GM23338 (cell line): Measurements from ENCODE around the gene PRR22.

Source experiments
- CREB1 ChIP-seq: fragments of 250-450 bp; sonication (Bioruptor Pico); IDR thresholded peaks from 2 replicates; pipeline ENCODE4 v1.5.0; 2020; ENCODE audit warnings: low read depth, mild to moderate bottlenecking, moderate library complexity
- CTCF ChIP-seq, 2 experiments: fragments of 200-600 bp in 1 of 2; sonication (generic) in 1 of 2; conservative IDR thresholded peaks; 2 replicates each; pipeline versions ENCODE4 v1.5.1 to v1.6.1; 2016 to 2017; ENCODE audit warnings: antibody characterized with exemption in 2 of 2, low read depth in 2 of 2, mild to moderate bottlenecking in 2 of 2, moderate library complexity in 1 of 2
- EZH2 ChIP-seq: fragments of 200-600 bp; sonication (generic); IDR thresholded peaks from one replicate; pipeline ENCODE4 v1.8.0; 2017; ENCODE audit warnings: antibody characterized with exemption, mild to moderate bottlenecking, low read depth; ENCODE audit not compliant: unreplicated experiment
- POLR2AphosphoS5 ChIP-seq: IDR thresholded peaks from 2 replicates; pipeline ENCODE4 v1.6.1; 2016; ENCODE audit warnings: antibody characterized with exemption, low read depth
- REST ChIP-seq: IDR thresholded peaks from one replicate; pipeline ENCODE4 v1.6.1; 2018; ENCODE audit warnings: antibody characterized with exemption; ENCODE audit not compliant: unreplicated experiment

GRCh38 chr19:5786593-5787408 lies 2.3 kb upstream of the PRR22 start:
- no peak for TF ChIP-seq CTCF (conservative IDR thresholded peaks at IDR 0.05; ENCODE audit: low read depth in 2 of 2)
- no peak for TF ChIP-seq EZH2
- TF ChIP-seq POLR2AphosphoS5: no peak
- TF ChIP-seq CREB1: no peak
- TF ChIP-seq REST: no peak
